Brain microvascular endothelial cell (primary cell): ENCODE data around the gene UBE2N.

Source experiments
- DNase-seq: peaks from one replicate; pipeline ENCODE4 v3.0.0-alpha.2; 2020
- H3K27ac ChIP-seq: fragments of 250-450 bp; sonication (Bioruptor Pico); 2 replicates; pipeline ENCODE4 v1.5.1; 2020; ENCODE audit warnings: mild to moderate bottlenecking, moderate library complexity
- H3K27me3 ChIP-seq: fragments of 250-450 bp; sonication (Bioruptor Pico); replicated peaks from 2 replicates; pipeline ENCODE4 v1.5.1; 2020; ENCODE audit warnings: mild to moderate bottlenecking
- H3K36me3 ChIP-seq: fragments of 250-450 bp; sonication (Bioruptor Pico); replicated peaks from 2 replicates; pipeline ENCODE4 v1.5.1; 2020; ENCODE audit warnings: mild to moderate bottlenecking
- H3K4me3 ChIP-seq: 2 replicates; pipeline ENCODE4 v1.5.1; 2011; ENCODE audit warnings: low read depth, mild to moderate bottlenecking, control low read depth, low read length, moderate library complexity
- CTCF ChIP-seq: IDR thresholded peaks from 2 replicates; pipeline ENCODE4 v1.5.1; 2011; ENCODE audit warnings: low read depth, mild to moderate bottlenecking, moderate library complexity, low read length, control low read depth, inconsistent platforms; ENCODE audit errors: missing control alignments
- in situ Hi-C: cut with HindIII; loops from 2 replicates; pipeline ENCODE4 v1.10.0; 2017; ENCODE audit warnings: low sequenced_read_pairs, low pct_ligation_motif_present

The UBE2N gene

GRCh38 chr12:93451423-93452158, 9.8 kb upstream of the UBE2N start:
- no peak for DNase-seq
- Histone ChIP-seq H3K27ac (no peak overlapping the region), H3K4me3 (no peak overlapping the region), H3K27me3 (no peaks in the 10 kb centered on the region), H3K36me3 (no peaks in the 10 kb centered on the region)
- TF ChIP-seq CTCF = no peak
- in situ Hi-C loops = no loop called here

- Histone ChIP-seq H3K27ac (no peak overlapping the region), H3K36me3 (no peaks in the 10 kb centered on the region), H3K4me3 (no peak overlapping the region), H3K27me3 (no peaks in the 10 kb centered on the region)
- TF ChIP-seq CTCF = no peak
- DNase-seq = no peak
- in situ Hi-C loops = no loop called here
Measured at GRCh38 chr12:93449277-93449676, 7.5 kb upstream of the UBE2N start.

- in situ Hi-C loops = no loop called here
- no peak overlapping the region for H3K4me3 ChIP-seq
Measured at GRCh38 chr12:93448796-93449195, 7.0 kb upstream of the UBE2N start.

GRCh38 chr12:93447555-93448290, 6.0 kb upstream of the UBE2N start:
- no peak for TF ChIP-seq CTCF
- H3K27me3 ChIP-seq = no peaks in the 10 kb centered on the region
- no peaks in the 10 kb centered on the region for H3K36me3 ChIP-seq
- in situ Hi-C loops = no loop called here
- no peak overlapping the region for H3K27ac ChIP-seq
- H3K4me3 ChIP-seq = no peak overlapping the region
- no peak for DNase-seq

More at GRCh38 chr12:93448796-93449195, 7.0 kb upstream of the UBE2N start:
- H3K27ac ChIP-seq = no peak overlapping the region
- no peaks in the 10 kb centered on the region for H3K27me3 ChIP-seq
- no peak for TF ChIP-seq CTCF
- no peaks in the 10 kb centered on the region for H3K36me3 ChIP-seq
- no peak for DNase-seq

- H3K27me3 ChIP-seq = no peaks in the 10 kb centered on the region
- no peak overlapping the region for H3K4me3 ChIP-seq
- no peak overlapping the region for H3K27ac ChIP-seq
- no peak for TF ChIP-seq CTCF
- no peak for DNase-seq
- in situ Hi-C loops = no loop called here
- peaks cover 5% of the 10 kb centered on the region for H3K36me3 ChIP-seq
Measured at GRCh38 chr12:93443576-93443975, 1.8 kb upstream of the UBE2N start.
